ENCODE data around the gene ASRGL1.

DNA sequence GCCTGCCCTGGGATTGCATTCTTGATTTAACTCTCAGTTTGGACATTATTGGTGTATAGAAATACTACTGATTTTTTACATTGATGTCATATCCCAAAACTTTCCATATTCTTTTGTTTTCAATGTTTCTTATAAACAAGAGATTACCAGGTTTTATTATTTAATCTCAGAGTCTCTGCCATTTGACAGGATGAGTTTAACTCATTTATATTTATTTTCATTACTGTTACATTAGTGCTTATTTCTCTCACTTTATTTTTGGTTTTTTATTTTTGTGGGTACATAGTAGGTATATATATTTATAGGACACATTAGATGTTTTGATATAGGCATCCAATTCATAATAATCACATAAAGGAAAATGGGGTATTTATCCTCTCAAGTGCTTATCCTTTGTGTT is 29.3 kb upstream of the ASRGL1 start:
- TF ChIP-seq FOXA1 (IDR thresholded peaks at IDR 0.05) = no peak
- TF ChIP-seq SP1 (IDR thresholded peaks at IDR 0.05) = no peak
- no peak for TF ChIP-seq L3MBTL2 (conservative IDR thresholded peaks at IDR 0.05)
- TF ChIP-seq BHLHE40 (IDR thresholded peaks at IDR 0.05; ENCODE audit: borderline replicate concordance) = no peak
- no peak for TF ChIP-seq ZNF384 (IDR thresholded peaks at IDR 0.05)
- TF ChIP-seq PKNOX1 (IDR thresholded peaks at IDR 0.05) = no peak
- no peak for TF ChIP-seq HDGF (IDR thresholded peaks at IDR 0.05; ENCODE audit: borderline replicate concordance)
- no peak for TF ChIP-seq FOXM1 (IDR thresholded peaks at IDR 0.05; ENCODE audit: borderline replicate concordance)
- TF ChIP-seq NFRKB (IDR thresholded peaks at IDR 0.05) = no peak
- no peak for TF ChIP-seq CTBP1 (IDR thresholded peaks at IDR 0.05; ENCODE audit: borderline replicate concordance)
- no peak for TF ChIP-seq ELF4 (IDR thresholded peaks at IDR 0.05)
- no peak for TF ChIP-seq FOXK2 (IDR thresholded peaks at IDR 0.05)
- TF ChIP-seq TARDBP (IDR thresholded peaks at IDR 0.05) = no peak
